ENCODE data around the gene PABPC1L2A.
"Not testable (repeated sequence)": the region's sequence is repeated elsewhere in the genome, so short reads cannot be mapped to it uniquely, and the experiment has no call there.

PABPC1L2A gene
- 0 reads per million in 2 experiments for total RNA-seq

DNA sequence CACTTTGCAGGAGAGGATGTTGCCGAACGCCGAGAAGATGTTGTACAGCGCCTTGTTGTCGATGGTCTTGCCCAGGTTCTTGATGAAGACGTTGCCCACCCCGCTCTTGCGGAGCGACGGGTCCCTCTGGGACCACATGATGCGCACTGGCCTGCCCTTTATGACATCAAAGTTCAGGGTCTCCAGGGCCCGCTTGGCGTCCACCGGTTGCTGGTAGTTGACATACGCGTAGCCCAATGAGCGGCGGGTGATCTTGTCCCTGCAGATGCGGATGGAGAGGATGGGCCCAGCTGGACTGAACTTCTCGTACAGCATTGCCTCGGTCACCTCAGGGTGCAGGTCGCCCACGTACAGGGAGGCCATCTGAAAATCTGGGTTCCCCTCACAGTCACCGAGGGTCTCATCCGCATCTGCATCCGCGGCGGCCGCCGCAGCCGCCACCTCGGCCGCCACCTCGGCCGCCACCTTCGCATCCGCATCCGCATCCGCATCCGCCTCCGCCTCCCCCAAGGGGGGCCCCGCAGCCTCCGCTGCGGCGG, at the start of gene PABPC1L2A:
Gene PABPC1L2A, minus strand, starts transcription at position 489 of the 539 bp plus-strand sequence. Its CDS starts 126 bp downstream, at position 363.
- not testable (repeated sequence) for DNase-seq (ENCODE audit: low read depth)

DNA sequence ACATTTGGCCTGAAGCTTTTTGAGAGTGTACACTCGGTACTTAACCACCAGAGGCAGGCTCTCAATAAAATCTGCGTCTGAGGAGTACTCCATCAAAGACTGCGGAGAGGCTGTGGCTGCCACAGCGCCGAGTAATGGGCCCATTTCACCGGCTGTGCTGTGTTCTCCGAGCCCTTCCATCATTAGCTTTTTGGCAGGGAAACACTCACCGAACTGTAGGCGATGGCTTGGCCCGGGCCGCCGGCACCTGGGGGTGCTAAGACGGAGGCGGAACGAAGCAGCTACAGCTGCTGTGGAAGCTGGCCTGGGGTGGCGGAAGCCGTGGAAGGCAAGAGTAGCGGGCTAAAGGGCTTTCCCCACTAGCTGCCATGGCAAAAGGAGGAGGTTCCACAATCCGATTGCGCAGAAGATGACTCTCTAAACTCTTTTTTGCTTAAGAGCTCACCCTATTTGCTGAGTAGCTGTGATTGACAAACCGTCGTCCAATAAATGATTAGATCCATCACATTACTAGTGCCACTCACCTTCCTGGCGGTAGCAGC, 48.5 kb upstream of the PABPC1L2A start:
- no peak for DNase-seq (ENCODE audit: low read depth)

DNA sequence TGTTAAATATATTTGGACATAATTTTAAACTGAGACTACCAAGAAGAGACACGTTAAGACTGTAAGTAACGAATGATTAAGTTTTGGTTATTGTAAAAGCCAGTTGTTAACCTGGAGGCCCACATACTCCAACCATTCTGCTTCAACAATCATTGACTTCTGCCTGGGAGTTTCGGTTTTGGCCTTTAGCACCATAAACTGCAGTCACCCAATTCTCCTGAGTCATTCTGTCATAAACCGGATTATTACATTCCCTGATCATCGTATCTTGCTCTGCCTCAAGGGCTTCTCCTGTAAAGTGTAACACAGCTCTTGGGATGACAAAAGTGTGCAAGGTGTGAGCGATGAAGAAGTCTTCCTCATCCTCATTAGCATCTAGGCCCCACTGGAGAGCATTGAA, 46.9 kb upstream of the PABPC1L2A start:
- no peak for DNase-seq (ENCODE audit: low read depth)

DNA sequence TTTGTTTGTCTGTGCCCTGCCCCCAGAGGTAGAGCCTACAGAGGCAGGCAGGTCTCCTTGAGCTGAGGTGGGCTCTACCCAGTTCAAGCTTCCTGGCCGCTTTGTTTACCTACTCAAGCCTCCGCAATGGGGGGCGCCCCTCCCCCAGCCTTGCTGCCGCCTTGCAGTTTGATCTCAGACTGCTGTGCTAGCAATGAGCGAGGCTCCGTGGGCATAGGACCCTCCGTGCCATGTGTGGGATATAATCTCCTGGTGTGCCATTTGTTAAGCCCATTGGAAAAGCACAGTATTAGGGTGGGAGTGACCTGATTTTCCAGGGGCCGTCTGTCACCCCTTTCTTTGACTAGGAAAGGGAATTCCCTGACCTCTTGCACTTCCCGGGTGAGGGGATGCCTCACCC, 20.2 kb upstream of the PABPC1L2A start:
- not testable (repeated sequence) for DNase-seq (ENCODE audit: low read depth)

DNA sequence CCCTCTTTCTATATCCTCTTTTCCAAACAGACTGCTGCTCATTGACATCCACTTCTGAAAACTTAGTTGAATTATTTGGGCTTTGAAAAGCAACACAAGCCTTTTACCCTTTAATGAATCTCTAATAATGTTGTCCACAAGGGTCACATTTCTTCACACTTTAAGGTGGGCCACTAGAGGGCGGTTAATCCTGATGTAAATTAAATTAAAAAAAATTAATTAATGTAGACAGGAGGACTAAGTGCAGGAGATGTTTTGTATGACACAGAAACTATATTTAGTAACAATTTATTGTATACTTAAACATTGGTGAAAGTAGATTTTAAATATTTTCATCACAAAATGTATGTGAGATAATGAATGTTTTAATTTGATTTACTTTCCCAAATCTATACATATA, 7.5 kb upstream of the PABPC1L2A start:
- not testable (repeated sequence) for DNase-seq (ENCODE audit: low read depth)

DNA sequence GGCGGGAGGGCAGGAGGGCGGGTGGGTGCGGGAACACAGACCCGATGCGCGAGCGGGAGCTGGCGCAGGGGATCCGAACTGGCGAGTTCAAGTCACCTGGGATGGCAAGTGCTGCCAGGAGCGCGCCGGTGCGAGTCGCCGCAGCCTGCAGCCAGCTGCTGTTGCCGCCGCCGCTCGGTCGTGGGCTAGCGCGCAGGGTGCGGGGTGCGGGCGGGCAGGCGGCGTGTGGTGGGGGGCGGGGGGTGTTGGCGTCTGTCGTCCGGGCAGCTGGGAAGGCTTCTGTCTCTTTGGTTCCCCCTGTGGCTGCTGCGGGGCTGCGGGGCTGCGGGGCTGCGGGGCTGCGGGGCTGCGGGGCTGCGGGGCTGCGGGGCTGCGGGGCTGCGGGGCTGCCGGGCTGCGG, 572 bp upstream of the PABPC1L2A start:
- DNase-seq (ENCODE audit: low read depth): not testable (repeated sequence)

DNA sequence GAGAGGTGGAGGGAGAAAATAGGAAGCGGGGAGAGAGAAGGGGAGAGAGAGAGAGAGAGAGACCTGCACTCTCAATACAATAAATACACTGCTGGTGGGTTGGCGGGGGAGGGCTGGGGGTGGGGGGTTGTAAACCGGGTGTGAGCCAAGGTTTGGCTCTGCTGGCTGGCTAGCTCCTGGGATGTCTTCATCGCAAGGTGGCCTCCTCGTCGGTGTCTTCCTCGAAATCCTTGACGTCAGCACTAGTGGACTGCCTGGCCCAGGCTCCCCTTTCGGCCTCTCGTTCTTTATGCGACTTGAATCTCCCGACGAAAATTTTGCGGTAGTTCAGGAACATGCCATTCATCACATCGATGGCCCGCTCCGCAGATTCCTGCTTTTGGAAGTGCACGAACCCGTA, 715 bp downstream of the PABPC1L2A start:
- not testable (repeated sequence) for DNase-seq (ENCODE audit: low read depth)

DNA sequence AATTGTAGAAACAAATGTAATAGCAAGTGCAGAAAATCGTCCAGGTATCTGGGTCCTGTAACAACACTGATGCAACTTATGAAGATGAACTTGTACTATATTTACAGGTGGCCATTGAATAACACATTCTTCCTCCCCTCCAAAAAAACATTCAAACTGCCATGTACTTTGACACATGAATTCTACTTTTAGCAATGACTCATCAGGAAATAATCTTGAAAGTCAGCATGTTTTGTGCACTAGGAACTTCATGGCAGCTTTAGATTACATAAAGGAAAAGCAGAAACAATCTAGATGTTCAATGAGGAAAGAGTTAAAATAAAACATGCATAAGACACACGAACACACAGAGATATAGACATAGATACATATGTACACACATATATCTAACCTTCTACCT, 2.5 kb downstream of the PABPC1L2A start:
- DNase-seq (ENCODE audit: low read depth): no peak

DNA sequence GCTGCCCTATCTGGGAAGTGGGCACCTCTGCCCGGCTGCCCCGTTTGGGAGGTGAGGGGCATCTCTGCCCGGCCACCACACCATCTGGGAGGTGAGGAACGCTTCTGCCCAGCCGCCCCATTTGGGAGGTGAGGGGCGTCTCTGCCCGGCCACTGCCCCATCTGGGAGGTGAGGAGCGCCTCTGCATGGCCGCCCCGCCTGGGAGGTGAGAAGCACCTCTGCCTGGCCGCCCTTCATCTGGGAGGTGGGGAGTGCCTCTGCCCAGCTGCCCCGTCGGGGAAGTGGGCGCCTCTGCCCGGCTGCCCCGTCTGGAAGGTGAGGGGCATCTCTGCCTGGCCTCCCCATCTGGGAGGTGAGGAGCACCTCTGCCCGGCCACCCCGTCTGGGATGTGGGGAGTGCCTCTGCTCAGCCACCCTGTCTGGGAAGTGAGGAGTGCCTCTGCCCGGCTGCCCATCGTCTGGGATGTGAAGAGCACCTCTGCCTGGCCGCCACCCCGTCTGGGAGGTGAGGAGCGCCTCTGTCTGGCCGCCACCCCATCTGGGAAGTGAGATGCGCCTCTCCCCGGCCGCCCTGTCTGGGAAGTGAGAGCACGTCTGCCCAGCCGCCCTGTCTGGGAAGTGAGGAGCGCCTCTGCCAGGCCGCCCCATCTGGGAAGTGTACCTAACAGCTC, 9.8 kb downstream of the PABPC1L2A start:
- no peak for DNase-seq (ENCODE audit: low read depth)

DNA sequence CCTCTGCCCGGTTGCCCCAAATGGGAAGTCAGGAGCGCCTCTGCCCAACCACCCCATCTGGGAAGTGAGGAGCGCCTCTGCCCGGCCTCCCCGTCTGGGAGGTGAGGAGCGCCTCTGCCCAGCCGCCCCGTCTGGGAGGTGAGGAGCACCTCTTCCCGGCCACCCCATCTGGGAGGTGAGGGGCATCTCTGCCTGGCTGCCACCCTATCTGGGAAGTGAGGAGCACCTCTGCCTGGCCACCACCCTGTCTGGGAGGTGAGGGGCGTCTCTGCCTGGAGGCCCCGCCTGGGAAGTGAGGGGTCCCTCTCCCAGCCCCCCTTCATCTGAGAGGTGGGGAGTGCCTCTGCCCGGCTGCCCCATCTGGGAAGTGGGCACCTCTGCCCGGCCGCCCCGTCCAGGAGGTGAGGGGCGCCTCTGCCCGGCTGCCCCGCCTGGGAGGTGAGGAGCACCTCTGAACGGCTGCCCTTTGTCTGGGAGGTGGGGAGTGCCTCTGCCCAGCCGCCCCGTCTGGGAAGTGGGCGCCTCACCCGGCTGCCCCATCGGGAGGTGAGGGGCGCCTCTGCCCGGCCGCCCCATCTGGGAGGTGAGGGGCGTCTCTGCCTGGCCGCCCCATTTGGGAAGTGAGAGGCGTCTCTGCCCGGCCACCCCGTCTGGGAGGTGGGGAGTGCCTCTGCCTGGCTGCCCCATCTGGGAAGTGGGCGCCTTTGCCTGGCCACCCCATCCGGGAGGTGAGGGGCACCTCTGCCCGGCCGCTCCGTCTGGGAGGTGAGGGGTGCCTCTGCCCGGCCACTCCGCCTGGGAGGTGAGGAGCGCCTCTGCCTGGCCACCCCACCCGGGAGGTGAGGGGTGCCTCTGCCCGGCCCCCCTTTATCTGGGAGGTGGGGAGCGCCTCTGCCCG, 10.6 kb downstream of the PABPC1L2A start:
- no peak for DNase-seq (ENCODE audit: low read depth)

DNA sequence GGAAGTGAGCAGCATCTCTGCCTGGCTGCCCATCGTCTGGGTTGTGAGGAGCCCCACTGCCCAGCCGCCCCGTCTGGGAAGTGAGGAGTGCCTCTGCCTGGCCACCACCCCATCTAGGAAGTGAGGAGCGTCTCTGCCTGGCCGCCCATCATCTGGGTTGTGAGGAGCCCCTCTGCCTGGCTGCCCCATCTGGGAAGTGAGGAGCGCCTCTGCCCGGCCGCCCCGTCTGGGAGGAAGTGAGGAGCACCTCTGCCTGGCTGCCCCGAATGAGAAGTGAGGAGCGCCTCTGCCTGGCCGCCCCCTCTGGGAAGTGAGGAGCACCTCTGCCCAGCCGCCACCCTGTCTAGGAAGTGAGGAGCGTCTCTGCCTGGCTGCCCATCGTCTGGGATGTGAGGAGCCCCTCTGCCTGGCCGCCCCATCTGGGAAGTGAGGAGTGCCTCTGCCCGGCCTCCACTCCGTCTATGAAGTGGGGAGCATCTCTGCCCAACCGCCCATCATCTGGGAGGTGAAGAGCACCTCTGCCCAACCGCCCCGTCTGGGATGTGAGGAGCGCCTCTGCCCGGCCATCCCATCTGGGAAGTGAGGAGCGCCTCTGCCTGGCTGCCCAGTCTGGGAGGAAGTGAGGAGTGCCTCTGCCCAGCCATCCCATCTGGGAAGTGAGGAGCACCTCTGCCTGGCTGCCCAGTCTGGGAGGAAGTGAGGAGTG, 11.4 kb downstream of the PABPC1L2A start:
- not testable (repeated sequence) for DNase-seq (ENCODE audit: low read depth)

DNA sequence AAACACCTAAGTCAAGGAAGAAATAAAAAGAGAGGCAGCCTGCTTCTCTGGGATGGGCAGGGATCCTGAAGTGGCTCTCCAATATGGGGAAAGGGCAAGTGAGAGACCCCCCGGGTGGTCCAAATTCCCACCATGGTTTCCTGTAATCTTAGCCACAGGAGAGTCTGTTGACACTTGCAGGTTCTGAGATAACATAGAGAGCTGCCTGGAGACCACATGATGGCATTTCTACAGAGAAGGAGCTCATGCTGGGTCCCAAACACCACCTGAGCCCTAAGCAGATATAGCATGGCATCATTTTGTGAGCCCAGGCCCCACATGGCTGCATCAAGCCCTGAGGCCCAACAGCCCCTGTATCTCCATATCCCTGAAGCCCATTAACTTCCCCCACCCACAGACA, 50.4 kb downstream of the PABPC1L2A start:
- DNase-seq (ENCODE audit: low read depth): no peak

All from T follicular helper cell (primary cell).